ENCODE data around the gene HIBADH. TPM values are rescaled to one million over a fixed set of nuclear protein-coding genes. Genes with fewer than 3 reads are reported as not detected.

The HIBADH gene
- total RNA-seq, 2 donors from 2014 or later: 21.7 to 30.7 TPM

GRCh38 chr7:27661811-27662489 lies 733 bp downstream of the HIBADH start:
- DNase-seq (ENCODE audit: low spot score): no peak
- H3K36me3 ChIP-seq: no peaks in the 10 kb centered on the region
- peak overlapping the region; percentile 92 for H3K4me3 ChIP-seq
- peak overlapping the region; percentile 84 for H3K27ac ChIP-seq
- ATAC-seq (ENCODE audit: insufficient number of reproducible peaks, low FRiP score, low read depth): peak; percentile 3
- no peaks in the 10 kb centered on the region for H3K27me3 ChIP-seq (replicated peaks; ENCODE audit: insufficient read depth)
- peaks cover 5 to 16% of the 10 kb centered on the region in 2 donors for H3K4me1 ChIP-seq (ENCODE audit: control insufficient read depth in 1 of 2, low read depth in 2 of 2)
- TF ChIP-seq CTCF (IDR thresholded peaks at IDR 0.05): no peak
- H3K9me3 ChIP-seq: no peaks in the 10 kb centered on the region

GRCh38 chr7:27656724-27657123 lies 6.0 kb downstream of the HIBADH start:
- no peak overlapping the region for H3K4me3 ChIP-seq
- no peak for TF ChIP-seq CTCF (IDR thresholded peaks at IDR 0.05)

GRCh38 chr7:27655184-27655583 lies 7.5 kb downstream of the HIBADH start:
- Histone ChIP-seq H3K36me3 (no peaks in the 10 kb centered on the region), H3K27me3 (replicated peaks; ENCODE audit: insufficient read depth) (no peaks in the 10 kb centered on the region)

More at GRCh38 chr7:27656724-27657123, 6.0 kb downstream of the HIBADH start:
- no peaks in the 10 kb centered on the region for H3K36me3 ChIP-seq
- DNase-seq (ENCODE audit: low spot score) (no peak), ATAC-seq (ENCODE audit: insufficient number of reproducible peaks, low FRiP score, low read depth) (no peak)
- H3K27ac ChIP-seq: no peak overlapping the region
- peaks cover 2 to 13% of the 10 kb centered on the region in 2 donors for H3K4me1 ChIP-seq (ENCODE audit: control insufficient read depth in 1 of 2, low read depth in 2 of 2)
- H3K27me3 ChIP-seq (replicated peaks; ENCODE audit: insufficient read depth): no peaks in the 10 kb centered on the region
- H3K9me3 ChIP-seq: no peaks in the 10 kb centered on the region

GRCh38 chr7:27652518-27652917 lies 10.2 kb downstream of the HIBADH start:
- ATAC-seq (ENCODE audit: insufficient number of reproducible peaks, low FRiP score, low read depth) (no peak), DNase-seq (ENCODE audit: low spot score) (no peak)
- Histone ChIP-seq H3K27ac (no peak overlapping the region), H3K36me3 (no peaks in the 10 kb centered on the region), H3K27me3 (replicated peaks; ENCODE audit: insufficient read depth) (no peaks in the 10 kb centered on the region), H3K4me1 (ENCODE audit: control insufficient read depth in 1 of 2, low read depth in 2 of 2) (no peaks in the 10 kb centered on the region), H3K9me3 (no peaks in the 10 kb centered on the region), H3K4me3 (no peak overlapping the region)
- TF ChIP-seq CTCF (IDR thresholded peaks at IDR 0.05): no peak

More at GRCh38 chr7:27655184-27655583, 7.5 kb downstream of the HIBADH start:
- no peak for TF ChIP-seq CTCF (IDR thresholded peaks at IDR 0.05)
- no peak for DNase-seq (ENCODE audit: low spot score)
- H3K4me1 ChIP-seq (ENCODE audit: control insufficient read depth in 1 of 2, low read depth in 2 of 2): no peaks in the 10 kb centered on the region
- H3K4me3 ChIP-seq: no peak overlapping the region
- no peak overlapping the region for H3K27ac ChIP-seq
- H3K9me3 ChIP-seq: no peaks in the 10 kb centered on the region
- no peak for ATAC-seq (ENCODE audit: insufficient number of reproducible peaks, low FRiP score, low read depth)

GRCh38 chr7:27651702-27652101 lies 11.0 kb downstream of the HIBADH start:
- no peak for TF ChIP-seq CTCF (IDR thresholded peaks at IDR 0.05)
- ATAC-seq (ENCODE audit: insufficient number of reproducible peaks, low FRiP score, low read depth) (no peak), DNase-seq (ENCODE audit: low spot score) (no peak)
- H3K27ac ChIP-seq: no peak overlapping the region
- no peak overlapping the region for H3K4me3 ChIP-seq
- H3K9me3 ChIP-seq: no peaks in the 10 kb centered on the region
- no peaks in the 10 kb centered on the region for H3K36me3 ChIP-seq
- H3K27me3 ChIP-seq (replicated peaks; ENCODE audit: insufficient read depth): no peaks in the 10 kb centered on the region
- H3K4me1 ChIP-seq (ENCODE audit: control insufficient read depth in 1 of 2, low read depth in 2 of 2): no peaks in the 10 kb centered on the region

All from thoracic aorta (tissue), 2 donors.